Liver (tissue), 9 donors: Measurements from ENCODE around the gene PDCD6IP. TPM values are rescaled to one million over a fixed set of nuclear protein-coding genes. Genes with fewer than 3 reads are reported as not detected.

ENCODE experiments used
- DNase-seq: peaks from one replicate; pipeline ENCODE4 v3.0.0-alpha.2; 2017; ENCODE audit warnings: low spot score
- H3K27ac ChIP-seq, 2 donors: one replicate each; pipeline ENCODE4 v1.7.0; 2013; ENCODE audit warnings: inconsistent platforms in 2 of 2, low read length in 2 of 2, control low read depth in 1 of 2, low read depth in 1 of 2, mild to moderate bottlenecking in 1 of 2
- H3K27me3 ChIP-seq, 4 donors: one replicate each; pipeline versions ENCODE4 v1.6.1 to v1.7.0; 2013; ENCODE audit warnings: low read length in 3 of 4, inconsistent platforms in 1 of 4, mild to moderate bottlenecking in 1 of 4, moderate library complexity in 1 of 4; ENCODE audit not compliant: control insufficient read depth in 4 of 4, insufficient read depth in 4 of 4
- H3K36me3 ChIP-seq, 4 donors: one replicate each; pipeline versions ENCODE4 v1.6.1 to v1.7.0; 2013; ENCODE audit warnings: low read length in 3 of 4, mild to moderate bottlenecking in 3 of 4, low read depth in 1 of 4, moderate library complexity in 1 of 4; ENCODE audit not compliant: control insufficient read depth in 4 of 4, insufficient read depth in 3 of 4
- H3K4me1 ChIP-seq, 4 donors: one replicate each; pipeline versions ENCODE4 v1.6.1 to v1.7.0; 2013; ENCODE audit warnings: low read length in 3 of 4, mild to moderate bottlenecking in 3 of 4, moderate library complexity in 1 of 4; ENCODE audit not compliant: control insufficient read depth in 4 of 4, insufficient read depth in 4 of 4
- H3K4me3 ChIP-seq, 3 donors: one replicate each; pipeline versions ENCODE4 v1.6.1 to v1.7.0; 2013; ENCODE audit warnings: low read length in 3 of 3, control low read depth in 1 of 3, low read depth in 1 of 3, mild to moderate bottlenecking in 1 of 3
- H3K9ac ChIP-seq, 2 donors: one replicate each; pipeline ENCODE4 v1.7.0; 2013; ENCODE audit warnings: low read length in 2 of 2, mild to moderate bottlenecking in 2 of 2, moderate library complexity in 2 of 2, control low read depth in 1 of 2, low read depth in 1 of 2
- H3K9me3 ChIP-seq, 4 donors: one replicate each; pipeline versions ENCODE4 v1.6.1 to v1.7.0; 2013; ENCODE audit warnings: low read length in 3 of 4; ENCODE audit not compliant: control insufficient read depth in 4 of 4
- ATF3 ChIP-seq: IDR thresholded peaks from 2 replicates; pipeline ENCODE4 v1.6.1; 2016; ENCODE audit warnings: antibody characterized with exemption
- CTCF ChIP-seq: fragments of 150-350 bp; IDR thresholded peaks from 2 replicates; pipeline ENCODE4 v1.5.1; 2017; ENCODE audit warnings: improper control_type of control experiment, low read depth, low read length; ENCODE audit not compliant: missing input control
- EGR1 ChIP-seq, 2 donors: IDR thresholded peaks; 2 replicates each; pipeline ENCODE4 v1.6.1; 2016 to 2018; ENCODE audit warnings: antibody characterized with exemption in 2 of 2, low read depth in 2 of 2
- FOXA1 ChIP-seq: IDR thresholded peaks from 2 replicates; pipeline ENCODE4 v1.6.1; 2016; ENCODE audit warnings: antibody characterized with exemption
- FOXA2 ChIP-seq: IDR thresholded peaks from 2 replicates; pipeline ENCODE4 v1.6.1; 2016; ENCODE audit warnings: antibody characterized with exemption
- HNF4G ChIP-seq: IDR thresholded peaks from 2 replicates; pipeline ENCODE4 v1.6.1; 2016; ENCODE audit warnings: antibody characterized with exemption
- JUND ChIP-seq, 2 donors: IDR thresholded peaks; 2 replicates each; pipeline ENCODE4 v1.6.1; 2016; ENCODE audit warnings: antibody characterized with exemption in 2 of 2
- MAX ChIP-seq: IDR thresholded peaks from 2 replicates; pipeline ENCODE4 v1.6.1; 2016; ENCODE audit warnings: antibody characterized with exemption
- NR2F2 ChIP-seq: IDR thresholded peaks from 2 replicates; pipeline ENCODE4 v1.6.1; 2016; ENCODE audit warnings: antibody characterized with exemption
- RAD21 ChIP-seq, 2 donors: IDR thresholded peaks; 2 replicates each; pipeline ENCODE4 v1.6.1; 2016; ENCODE audit warnings: antibody characterized with exemption in 2 of 2, mild to moderate bottlenecking in 2 of 2
- REST ChIP-seq: IDR thresholded peaks from 2 replicates; pipeline ENCODE4 v1.6.1; 2016; ENCODE audit warnings: antibody characterized with exemption, mild to moderate bottlenecking
- RXRA ChIP-seq, 2 donors: IDR thresholded peaks; 2 replicates each; pipeline ENCODE4 v1.6.1; 2017 to 2018; ENCODE audit warnings: antibody characterized with exemption in 2 of 2, mild to moderate bottlenecking in 1 of 2
- SP1 ChIP-seq: IDR thresholded peaks from 2 replicates; pipeline ENCODE4 v1.6.1; 2018; ENCODE audit warnings: antibody characterized with exemption, mild to moderate bottlenecking
- TAF1 ChIP-seq: conservative IDR thresholded peaks from 2 replicates; pipeline ENCODE4 v1.6.1; 2016; ENCODE audit warnings: antibody characterized with exemption, mild to moderate bottlenecking
- YY1 ChIP-seq: IDR thresholded peaks from 2 replicates; pipeline ENCODE4 v1.6.1; 2016; ENCODE audit warnings: antibody characterized with exemption, mild to moderate bottlenecking
- ZBTB33 ChIP-seq: IDR thresholded peaks from 2 replicates; pipeline ENCODE4 v1.6.1; 2016; ENCODE audit warnings: antibody characterized with exemption
- WGBS: extraction: QIAGEN DNeasy Blood & Tissue Kit; methylation state at CpG from one replicate; pipeline ENCODE4 v1.1.7; 2013; 5-methylcytosine and 5-hydroxymethylcytosine counted together
- polyA plus RNA-seq, 2 donors: library from polyadenylated mRNA; stranded (reverse) in 1 of 2; unstranded in 1 of 2; fragments of 200-250 nt in 1 of 2; fragments of >200 nt in 1 of 2; fragmentation: Nextera tagmentation in 1 of 2; extraction: Ambion mirVana in 1 of 2; gene quantifications; one replicate each; pipeline versions ENCODE4 v1.2.1 to v1.2.3, GENCODE V29; 2013 to 2015
- total RNA-seq, 2 donors: library from RNA; depleted of rRNA; stranded (reverse); fragments of >200 nt; gene quantifications; one replicate each; pipeline ENCODE4 v1.2.3, GENCODE V29; 2014
- donor health status: healthy.
- donor health status: healthy.
- donor health status: healthy.
- donor health status: healthy.
- donor health status: healthy.

PDCD6IP gene
- total and polyA plus RNA-seq, 4 donors = 31.9 to 73.8 (median 47.9) TPM

GRCh38 chr3:33904730-33905129, 106.3 kb downstream of the PDCD6IP start:
- 90% methylated on average over 3 of the region's 3 CpGs for WGBS
- no peak overlapping the region for H3K9ac ChIP-seq
- H3K27ac ChIP-seq = no peak overlapping the region
- H3K4me1 ChIP-seq = no peaks in the 10 kb centered on the region
- DNase-seq = no peak
- TF ChIP-seq RXRA (IDR thresholded peaks at IDR 0.05) (no peak), CTCF (no peak), TAF1 (no peak), SP1 (no peak), RAD21 (IDR thresholded peaks at IDR 0.05) (no peak), REST (no peak), ZBTB33 (no peak), HNF4G (no peak), FOXA1 (no peak), YY1 (no peak), FOXA2 (no peak), MAX (no peak), EGR1 (IDR thresholded peaks at IDR 0.05; ENCODE audit: low read depth in 2 of 2) (no peak)
- H3K9me3 ChIP-seq = no peaks in the 10 kb centered on the region
- no peaks in the 10 kb centered on the region for H3K36me3 ChIP-seq
- no peak overlapping the region for H3K4me3 ChIP-seq
- H3K27me3 ChIP-seq = no peaks in the 10 kb centered on the region

GRCh38 chr3:33908250-33908851, 109.9 kb downstream of the PDCD6IP start:
- TF ChIP-seq RAD21 (IDR thresholded peaks at IDR 0.05) = no peak
- TF ChIP-seq FOXA2 = no peak
- TF ChIP-seq ATF3 = no peak
- TF ChIP-seq NR2F2 = no peak
- no peak for TF ChIP-seq YY1
- TF ChIP-seq JUND (IDR thresholded peaks at IDR 0.05) = no peak
- Histone ChIP-seq H3K4me3 (no peak overlapping the region), H3K27ac (no peak overlapping the region), H3K27me3 (no peaks in the 10 kb centered on the region), H3K4me1 (no peaks in the 10 kb centered on the region), H3K9me3 (no peaks in the 10 kb centered on the region), H3K9ac (no peak overlapping the region), H3K36me3 (no peaks in the 10 kb centered on the region)
- 75% methylated on average over 4 of the region's 4 CpGs for WGBS
- no peak for DNase-seq
